Activated naive CD8-positive, alpha-beta T cell treated with anti-CD3 and anti-CD28 coated beads, Interleukin-2, amount 10 ng/mL, durations not matched to agents 7 days and 5 days (primary cell): Measurements from ENCODE around the gene SAMD13. TPM values are rescaled to one million over a fixed set of nuclear protein-coding genes. Genes with fewer than 3 reads are reported as not detected.

Experiments used
- total RNA-seq, 2 experiments: library from RNA; stranded (reverse); gene quantifications; one replicate each; pipeline ENCODE4 v1.2.3, GENCODE V29; 2021

The SAMD13 gene
- total RNA-seq, 2 experiments from 2014 or later: 0.77 to 1.2 TPM

Other genes starting within 250 kb of the SAMD13 start
- 100 to 1,000 TPM in 1 of 2 experiments, 10 to 100 TPM in 1; 93.6 to 111 TPM for gene PRKACB, start 157.4 kb upstream of the SAMD13 start, total RNA-seq
- gene DNASE2B, start 96.8 kb downstream of the SAMD13 start, total RNA-seq: not detected
- 10 to 100 TPM; 34.8 to 36.2 TPM for gene RPF1, start 177.6 kb downstream of the SAMD13 start, total RNA-seq
- 1 to 10 TPM; 3.3 to 4.0 TPM for gene SPATA1, start 204.7 kb downstream of the SAMD13 start, total RNA-seq
- 10 to 100 TPM; 88.0 to 88.4 TPM for gene GNG5, start 204.9 kb downstream of the SAMD13 start, total RNA-seq